CD4-positive, alpha-beta T cell treated with Interleukin-6 for 4 hours (primary cell): ENCODE results near the gene PHF3.

Experiments
- DNase-seq: peaks from one replicate; pipeline ENCODE4 v3.0.0-alpha.2; 2020; ENCODE audit warnings: mixed read lengths

Gene PHF3

DNA sequence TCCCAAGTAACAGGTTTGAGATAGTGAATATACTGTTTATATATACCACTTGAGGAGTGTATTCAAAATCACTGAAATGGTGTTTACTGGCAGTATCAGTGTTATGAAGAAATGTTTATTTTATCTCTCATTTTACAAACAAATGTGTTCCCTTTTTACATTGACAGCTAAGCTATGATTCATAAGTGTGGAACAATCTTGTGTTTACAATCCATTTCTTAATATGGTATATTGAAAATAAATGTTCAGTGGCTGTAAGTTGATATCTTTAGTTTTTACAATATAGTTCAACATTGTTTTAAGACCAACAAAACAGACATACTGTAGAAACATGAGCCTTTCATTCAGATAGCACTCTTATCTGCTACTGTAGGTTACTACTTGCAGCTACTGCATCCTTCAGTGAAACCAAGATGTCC, 14.3 kb downstream of the PHF3 start:
- DNase-seq: no peak

DNA sequence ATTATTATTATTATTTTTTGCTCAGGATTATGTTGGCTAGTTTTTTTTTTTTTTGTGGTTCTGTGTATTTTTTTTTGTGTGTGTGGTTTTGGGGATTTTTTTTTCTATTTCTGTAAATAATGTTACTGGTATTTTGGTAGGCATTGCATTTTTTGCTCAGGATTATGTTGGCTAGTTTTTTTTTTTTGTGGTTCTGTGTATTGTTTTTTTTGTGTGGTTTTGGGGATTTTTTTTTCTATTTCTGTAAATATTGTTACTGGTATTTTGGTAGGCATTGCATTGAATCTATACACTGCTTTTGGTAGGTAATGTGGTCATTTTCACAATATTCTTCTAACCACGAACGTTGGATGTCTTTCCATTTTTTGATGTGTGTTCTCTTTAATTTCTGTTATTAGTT, 17.4 kb downstream of the PHF3 start:
- no peak for DNase-seq

DNA sequence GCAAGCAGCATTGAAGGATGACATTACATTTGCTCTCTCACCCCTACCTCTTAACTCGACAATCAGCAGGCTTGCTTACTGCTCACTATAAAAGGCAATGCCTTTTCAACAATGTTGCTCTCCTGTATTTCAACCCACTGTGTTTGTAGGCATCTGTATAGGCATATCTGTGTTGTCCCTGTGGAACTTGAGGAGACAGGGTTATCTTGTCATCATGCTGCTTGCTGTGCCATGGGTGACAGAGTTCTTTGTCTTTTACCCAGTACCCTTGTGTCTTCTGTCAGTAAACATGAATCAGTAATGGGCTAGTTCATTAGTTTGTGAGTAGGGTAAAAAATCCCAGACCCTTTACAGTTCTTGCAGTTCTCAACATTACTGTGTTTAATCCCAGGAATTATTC, 25.2 kb downstream of the PHF3 start:
- DNase-seq: no peak

DNA sequence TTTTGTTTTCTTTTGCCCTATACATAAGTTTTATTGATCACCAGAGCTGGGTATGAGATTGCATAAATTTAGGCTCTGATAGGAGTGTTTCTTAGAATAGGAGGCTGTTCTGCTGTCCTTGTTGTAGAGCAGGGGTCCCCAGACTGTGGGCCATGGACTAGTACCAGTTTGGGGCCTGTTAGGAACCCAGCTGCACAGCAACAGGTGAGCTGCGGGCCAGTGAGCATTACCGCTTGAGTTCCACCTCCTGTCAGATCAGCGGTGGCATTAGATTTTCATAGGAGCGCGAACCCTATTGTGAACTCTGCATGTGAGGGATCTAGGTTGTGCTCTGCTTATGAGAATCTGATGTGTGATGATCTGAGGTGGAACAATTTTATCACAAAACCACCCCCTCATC, 26.2 kb downstream of the PHF3 start:
- no peak for DNase-seq

DNA sequence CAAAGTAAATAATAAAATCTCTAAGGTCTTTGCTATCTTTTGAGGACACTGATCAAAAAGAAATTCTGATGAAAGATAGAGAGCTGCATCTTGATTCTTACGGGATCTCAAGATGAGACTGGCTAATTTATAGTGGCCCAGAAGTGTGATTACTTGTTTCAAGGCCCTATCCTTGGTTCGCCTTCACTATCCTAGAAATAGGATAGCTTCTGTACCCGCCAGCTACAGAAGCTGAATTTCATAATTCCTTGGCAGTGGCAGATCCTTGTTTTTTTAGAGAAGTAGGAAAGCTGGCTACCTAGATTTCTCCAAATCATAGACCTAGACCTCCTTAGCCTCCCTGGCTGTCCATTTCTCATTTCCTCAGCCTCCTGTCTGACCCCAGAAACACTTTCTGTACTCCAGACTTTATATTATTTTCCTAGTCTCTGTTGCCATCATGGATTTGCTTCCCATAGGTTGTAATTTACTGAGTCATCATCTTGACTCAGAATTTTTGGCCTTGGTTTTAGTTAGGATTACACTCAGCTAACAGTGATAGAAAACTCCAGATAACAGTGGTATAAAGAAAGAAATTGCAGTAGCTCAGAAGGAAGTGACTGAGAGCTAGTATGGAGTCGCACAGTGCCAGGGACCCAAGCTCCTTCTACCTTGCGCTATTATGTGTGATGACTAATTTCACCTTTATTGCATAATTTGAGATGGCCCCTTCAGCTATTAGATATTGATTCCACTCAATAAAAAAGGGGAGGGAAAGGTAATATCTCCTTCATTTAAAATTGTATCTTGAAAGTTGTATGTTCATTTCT, 27.7 kb downstream of the PHF3 start:
- no peak for DNase-seq

DNA sequence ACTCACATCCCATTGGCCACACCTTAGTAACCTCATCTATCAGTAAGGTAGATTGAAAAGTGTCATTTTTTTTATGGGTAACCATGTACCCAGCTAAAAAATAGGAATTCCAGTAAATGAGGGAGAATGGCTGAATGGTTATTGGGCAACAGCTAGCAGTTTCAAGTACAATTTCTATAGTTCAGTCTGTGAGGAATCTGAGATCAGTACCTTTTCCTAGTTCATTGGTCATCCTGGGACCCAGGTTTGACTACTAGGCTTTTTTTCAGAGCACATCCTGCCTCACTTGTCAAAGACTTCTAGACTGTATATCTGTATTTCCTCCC, 28.3 kb downstream of the PHF3 start:
- DNase-seq: no peak

DNA sequence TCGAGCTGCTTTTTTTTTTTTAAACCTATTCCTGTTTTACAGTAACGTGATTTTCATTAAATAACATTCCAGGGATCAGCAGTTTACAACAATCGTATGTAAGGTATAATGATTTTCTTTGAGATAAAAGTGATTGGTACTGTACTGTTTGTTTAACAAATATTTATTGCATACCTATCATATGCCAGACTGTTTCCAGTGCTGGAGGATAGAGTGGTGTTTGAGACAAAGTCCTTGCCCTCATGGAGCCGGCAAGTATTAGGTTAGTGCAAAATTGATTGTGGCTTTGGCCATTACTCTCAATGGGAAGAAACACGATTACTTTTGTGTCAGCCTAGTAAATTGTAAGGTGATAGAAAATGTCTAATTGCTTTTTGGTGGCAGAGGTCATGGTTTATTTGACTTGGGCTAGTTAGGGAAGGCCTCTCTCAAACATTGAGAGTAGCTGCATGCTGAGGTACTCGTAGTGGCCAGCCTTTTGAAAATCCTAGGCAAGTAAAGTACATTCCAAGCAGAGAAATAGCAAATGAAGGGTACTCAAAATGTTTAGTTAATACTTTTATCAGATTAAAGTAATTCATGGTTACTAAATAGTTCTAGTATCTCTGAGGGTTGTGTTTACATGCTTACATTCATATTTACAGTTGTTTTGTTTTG, 35.6 kb downstream of the PHF3 start:
- DNase-seq: no peak

DNA sequence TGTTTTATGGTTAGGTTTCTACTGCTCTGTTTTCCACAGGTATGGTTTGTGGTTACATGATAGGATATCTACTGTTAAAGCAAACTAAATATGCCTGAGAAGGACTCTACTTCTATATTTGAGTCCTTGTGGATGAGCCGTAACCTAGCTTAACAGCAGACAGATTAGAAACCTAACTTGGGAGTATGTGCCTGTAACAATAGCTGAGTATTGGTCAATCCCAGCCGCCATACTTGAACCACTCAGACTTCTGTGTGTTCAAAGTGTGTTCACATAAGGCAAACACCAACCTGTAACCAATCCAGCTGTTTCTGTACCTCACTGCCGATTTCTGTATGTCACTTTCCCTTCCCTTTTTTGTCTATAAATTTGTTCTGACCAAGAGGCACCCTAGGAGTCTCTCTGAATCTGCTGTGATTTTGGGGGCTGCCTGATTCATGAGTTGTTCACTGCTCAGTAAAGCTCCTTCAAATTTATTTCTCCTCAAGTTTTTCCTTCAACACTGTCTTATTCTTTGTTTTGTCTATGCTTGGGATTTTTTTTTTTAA, 37.1 kb downstream of the PHF3 start:
- no peak for DNase-seq

DNA sequence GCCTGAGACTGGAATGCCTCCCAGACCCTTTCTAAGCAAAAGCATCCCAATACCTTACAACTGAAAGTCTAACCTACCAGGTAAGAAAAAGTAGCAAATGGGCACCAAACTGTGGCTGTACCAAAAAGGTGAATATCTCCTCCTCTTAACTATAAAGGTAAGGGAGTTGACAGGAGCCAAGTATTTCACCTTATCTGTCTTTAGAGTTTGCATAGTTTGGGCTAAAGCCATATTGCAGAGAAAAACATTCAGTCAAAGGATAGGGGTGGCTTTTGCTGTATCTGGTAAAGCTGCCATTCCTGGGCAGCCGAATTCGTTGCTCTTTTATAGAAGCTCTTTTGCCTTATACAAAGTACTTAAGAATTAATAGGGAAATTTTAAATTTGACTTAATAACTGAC, 38.1 kb downstream of the PHF3 start:
- DNase-seq: no peak

DNA sequence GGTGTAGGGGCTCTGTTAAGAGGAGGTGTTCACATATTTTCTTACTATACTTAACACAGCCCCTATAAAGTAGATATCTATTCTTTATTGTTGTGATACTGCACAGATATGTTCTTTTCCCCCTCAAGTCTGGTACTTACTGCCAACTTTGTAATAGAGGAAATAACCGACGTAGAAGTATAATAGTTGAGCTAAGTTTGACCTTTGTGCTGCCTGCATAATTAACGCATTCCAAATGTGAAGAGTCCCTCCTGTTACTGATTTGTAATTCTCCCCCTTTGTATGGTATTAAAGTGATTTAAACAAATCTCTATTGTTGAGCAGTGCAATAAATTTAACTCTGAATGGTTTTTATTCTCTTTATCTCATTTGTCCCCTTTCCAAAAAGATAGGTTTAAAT, 39.0 kb downstream of the PHF3 start:
- DNase-seq: no peak

DNA sequence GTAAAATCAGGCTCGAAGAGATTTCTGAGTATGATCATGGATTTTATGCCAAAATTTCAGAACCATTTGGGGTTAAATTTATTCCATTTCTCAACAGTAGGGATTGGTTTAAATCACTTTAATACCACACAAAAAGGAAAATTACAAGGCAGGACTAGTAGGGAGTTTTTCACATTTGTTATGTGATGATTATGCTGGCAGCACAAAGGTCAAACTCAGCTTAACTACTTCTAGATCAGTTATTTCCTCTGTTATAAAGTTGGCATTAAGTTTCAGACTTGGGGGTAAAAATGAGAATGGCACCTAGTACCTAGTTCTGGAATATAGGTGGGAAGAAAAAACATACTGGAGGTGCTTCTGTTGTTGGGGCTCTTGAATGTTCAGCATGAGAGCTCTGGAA, 39.5 kb downstream of the PHF3 start:
- no peak for DNase-seq

DNA sequence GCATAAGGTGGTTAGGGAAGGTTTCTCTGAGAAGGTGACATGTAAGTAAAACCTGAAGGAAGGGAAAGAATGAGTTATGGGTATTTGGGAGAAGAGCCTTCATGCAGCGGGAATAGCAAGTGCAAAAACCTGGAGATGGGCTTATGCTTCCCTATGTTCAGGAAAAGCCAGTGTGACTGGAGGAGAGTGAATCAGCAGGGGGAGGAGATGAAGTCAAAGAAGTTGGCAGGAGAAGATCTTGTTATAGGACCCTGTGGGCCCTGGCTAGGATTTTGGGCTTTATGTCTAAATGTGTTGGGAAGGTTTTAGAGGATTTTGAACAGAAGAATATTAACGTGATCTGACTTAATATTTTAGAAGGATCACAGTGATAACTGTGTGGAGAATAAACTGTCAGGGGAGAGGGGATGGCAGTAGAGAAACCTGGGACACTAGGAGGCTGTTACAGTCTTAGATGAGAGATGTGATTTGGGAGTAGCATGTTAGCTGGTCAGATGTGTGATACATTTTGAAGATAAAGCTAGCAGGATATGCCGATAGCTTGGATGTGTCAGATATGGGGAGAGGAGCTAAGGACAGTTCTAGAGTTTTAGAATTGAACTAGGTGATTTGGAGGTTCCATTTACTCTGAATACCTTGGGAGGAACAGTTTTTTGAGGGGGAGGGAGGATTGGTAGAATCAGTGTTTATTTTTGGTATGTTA, 41.0 kb downstream of the PHF3 start:
- DNase-seq: no peak

DNA sequence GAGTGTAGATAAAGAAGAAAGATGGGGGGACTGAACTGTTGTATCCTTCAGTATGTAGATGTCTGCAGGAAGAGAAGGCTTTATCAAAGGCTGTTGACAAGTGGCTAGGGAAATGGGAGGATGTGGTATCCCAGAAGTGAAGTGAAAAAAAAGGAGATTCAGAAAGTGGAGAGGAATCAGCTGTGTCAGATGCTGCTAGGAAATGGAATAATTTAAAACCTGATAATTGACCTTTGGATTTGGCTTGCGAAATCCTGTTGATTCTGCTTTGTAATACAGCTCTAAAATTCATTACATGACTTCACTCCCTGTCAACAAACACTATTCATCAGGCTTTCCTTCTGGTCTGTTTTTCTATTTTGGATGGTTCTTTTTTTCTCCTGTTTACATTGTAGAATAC, 41.7 kb downstream of the PHF3 start:
- DNase-seq: no peak

DNA sequence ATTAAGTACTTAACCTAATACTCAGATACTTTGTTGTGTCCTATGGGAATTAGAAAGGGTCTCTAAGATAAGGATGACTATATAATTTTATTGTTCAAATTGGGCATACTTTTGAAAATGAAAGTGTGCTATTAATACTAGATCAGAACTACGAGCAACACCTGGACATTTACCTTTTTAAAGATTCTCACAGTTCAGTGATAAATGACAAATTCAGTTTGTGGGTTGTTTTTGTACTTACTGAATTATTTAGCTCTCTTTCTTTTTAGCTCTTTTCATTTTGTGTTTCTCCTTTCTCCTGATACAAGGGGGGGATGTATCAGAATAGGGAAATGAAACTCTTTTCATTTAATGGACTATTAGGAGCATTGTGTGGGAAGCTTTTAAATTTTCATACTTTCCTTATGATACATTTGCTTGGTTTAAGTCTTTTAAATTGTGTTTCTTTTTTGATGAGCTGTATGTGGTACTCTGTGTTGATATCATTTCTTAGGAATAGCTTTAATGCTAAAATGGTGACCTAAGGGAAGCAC, 47.5 kb downstream of the PHF3 start:
- no peak for DNase-seq

DNA sequence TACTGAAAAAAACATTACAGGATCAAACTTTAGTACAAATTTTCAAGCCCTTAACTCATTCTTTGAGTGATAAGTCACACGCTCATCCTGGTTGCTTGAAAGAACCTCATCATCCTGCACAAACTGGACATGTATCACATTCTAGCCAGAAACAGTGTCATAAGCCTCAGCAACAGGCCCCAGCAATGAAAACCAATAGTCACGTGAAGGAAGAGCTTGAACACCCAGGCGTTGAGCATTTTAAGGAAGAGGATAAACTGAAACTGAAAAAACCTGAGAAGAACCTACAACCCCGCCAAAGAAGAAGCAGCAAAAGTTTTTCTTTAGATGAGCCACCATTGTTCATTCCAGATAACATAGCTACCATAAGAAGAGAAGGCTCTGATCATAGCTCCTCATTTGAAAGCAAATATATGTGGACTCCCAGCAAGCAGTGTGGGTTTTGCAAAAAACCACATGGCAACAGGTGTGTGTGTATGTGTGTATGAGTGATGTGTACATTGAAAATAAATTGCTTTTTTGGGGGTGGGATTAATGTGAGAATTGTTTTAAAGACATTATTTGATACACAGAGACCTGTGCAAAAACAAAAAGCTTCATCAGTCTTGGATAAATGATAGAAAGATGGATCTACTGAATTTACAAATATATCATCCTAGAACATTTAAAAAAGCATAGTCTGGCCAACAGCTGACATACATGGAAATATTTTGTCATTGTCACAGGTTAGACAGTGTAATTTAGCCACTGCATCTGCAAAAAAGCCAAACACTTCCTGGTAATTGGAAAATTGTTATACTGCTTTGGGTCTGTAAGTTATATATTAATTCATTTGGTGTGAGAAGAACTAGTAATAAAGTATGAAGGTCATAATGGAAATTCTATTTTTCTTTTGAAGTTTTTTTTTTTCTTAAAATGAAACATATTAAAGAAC, 50.1 kb downstream of the PHF3 start:
- no peak for DNase-seq

DNA sequence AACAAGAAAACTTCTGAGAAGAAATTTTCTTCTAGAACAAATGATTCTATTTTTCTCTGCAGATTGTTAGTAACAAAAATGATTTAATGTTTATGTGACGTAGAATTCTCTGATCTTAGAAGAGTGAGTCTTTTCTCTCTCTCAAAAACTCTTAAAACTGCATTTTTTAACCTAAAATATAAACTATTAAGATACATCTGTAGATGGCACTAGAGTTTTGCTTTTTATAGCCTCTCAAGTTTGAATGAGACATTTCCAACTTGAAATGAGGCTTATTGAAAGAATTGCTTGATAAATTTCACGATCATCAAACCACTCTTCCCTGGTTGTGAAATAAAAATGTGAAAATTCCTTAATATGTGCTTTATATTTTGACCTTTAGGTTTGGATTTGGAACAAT, 53.8 kb downstream of the PHF3 start:
- no peak for DNase-seq

DNA sequence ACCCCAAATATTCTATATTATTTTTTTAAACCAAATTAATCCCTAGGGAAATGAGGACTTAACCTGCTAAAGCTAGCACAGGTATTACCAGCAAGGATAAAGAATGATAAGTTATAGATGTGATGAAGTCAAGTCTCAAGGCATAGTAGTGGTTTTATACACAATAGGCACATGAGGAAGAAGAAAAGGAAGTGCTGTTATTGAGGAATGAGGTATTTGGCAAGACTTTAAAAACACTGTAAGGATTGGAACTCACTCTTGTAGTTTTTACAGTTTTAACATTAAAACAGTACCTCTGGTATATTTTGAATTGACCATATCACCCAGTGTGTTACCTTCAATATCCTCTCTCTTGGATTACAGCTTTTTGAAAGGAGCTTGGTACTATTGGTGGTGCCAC, 54.6 kb downstream of the PHF3 start:
- no peak for DNase-seq

DNA sequence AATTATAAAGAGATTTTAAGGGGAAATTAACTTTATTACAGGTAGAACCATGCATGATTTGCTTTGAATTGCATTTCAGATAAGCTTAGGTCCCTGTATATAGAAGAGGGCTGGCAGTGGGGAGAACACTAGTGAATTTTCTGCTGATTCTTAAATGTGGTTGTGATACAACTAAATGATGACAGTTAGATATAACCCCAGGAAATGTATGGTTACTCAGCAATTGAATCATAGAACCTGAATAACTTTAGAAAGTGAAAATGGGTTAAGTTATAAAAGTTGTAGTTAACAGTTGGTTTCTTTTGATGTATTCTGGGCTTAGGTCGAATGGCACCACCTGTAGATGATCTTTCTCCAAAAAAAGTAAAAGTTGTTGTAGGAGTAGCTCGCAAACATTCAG, 70.1 kb downstream of the PHF3 start:
- DNase-seq: no peak

DNA sequence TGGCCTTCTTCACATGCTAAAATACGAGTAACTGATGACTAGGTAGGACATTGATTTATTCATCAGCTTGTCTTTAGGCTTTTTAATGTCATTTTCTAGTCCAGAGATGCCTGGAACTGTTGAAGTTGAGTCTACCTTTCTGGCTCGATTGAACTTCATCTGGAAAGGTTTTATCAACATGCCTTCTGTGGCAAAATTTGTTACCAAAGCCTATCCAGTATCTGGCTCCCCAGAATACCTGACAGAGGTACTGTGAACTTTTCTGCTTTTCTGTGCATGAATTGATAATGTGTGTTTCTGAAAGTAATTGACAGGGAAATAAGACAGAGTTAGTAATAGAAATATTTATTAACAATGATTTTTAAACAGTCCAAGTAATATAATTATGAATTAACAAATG, 71.0 kb downstream of the PHF3 start:
- no peak for DNase-seq

DNA sequence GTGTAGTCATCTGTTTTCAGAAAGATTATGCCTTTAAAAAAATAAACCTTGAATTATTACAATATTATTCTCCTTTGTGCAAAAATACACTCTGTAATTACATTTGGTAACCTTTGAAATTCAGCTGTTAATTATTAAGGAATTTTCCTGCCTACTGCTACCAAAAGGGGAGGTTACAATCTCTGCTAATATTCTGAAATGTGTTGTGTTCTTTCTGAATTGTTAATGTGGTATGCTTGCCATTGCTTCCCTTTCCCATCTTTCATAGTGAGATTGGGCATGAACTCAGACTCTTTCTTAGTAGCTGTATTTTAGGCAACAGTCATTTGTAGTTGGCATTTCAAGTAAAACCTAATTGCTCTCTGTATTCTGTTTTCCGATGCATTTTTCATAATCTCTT, 73.0 kb downstream of the PHF3 start:
- no peak for DNase-seq

DNA sequence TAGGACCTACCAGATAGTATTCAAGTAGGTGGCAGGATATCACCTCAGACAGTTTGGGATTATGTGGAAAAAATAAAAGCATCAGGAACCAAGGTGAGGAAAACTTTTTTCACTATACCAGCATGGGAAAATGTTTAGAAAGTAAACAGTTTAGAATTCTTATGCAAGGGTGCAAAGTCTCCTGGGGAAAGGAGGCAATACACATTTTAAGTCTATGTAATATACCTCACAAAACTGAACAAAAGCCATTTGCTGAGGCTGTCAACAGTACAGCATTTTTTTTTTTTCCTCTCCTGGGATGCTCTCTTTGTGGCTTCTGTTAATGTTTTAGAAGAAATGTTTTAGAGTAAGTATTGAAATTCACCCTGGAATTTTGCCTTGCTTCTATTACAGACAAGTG, 73.5 kb downstream of the PHF3 start:
- DNase-seq: no peak

DNA sequence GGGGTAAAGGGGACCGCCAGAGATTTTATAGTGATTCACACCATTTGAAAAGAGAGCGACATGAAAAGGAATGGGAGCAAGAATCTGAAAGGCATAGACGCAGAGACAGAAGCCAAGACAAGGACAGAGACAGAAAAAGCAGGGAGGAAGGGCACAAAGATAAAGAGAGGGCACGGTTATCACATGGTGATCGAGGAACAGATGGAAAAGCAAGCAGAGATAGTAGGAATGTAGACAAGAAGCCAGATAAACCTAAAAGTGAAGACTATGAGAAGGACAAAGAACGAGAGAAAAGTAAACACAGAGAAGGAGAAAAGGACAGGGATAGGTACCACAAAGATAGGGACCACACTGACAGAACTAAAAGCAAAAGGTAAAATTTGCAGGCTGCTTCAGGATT, 77.7 kb downstream of the PHF3 start:
- DNase-seq: no peak

DNA sequence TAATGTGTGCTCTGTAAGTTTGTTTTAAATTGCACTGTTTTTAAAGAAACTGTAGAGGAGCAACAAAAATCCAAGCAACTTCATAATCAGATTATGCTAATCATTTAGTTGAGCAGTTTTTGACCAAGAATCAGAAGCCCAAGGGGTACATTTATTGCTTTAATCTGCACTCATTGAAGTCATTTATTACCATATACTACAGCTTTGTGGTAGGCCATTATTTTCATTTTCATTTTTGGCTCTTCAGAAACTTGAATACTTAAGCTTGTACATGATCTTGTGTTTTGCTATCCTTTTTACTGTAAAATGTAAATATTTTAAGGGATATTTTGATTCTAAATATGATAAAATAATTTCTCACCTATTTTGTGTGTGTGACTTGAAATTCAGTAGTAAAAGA, 78.5 kb downstream of the PHF3 start:
- DNase-seq: no peak
